GM15510 (cell line): ENCODE measurements around the gene GPHN.

Experiments used
- POLR2A ChIP-seq: IDR thresholded peaks from 3 replicates; pipeline ENCODE4 v1.6.1; 2011; ENCODE audit warnings: borderline replicate concordance; ENCODE audit not compliant: insufficient read length; ENCODE audit errors: extremely low read depth

Gene GPHN

GRCh38 chr14:67050896-67051295 is 542.9 kb downstream of the GPHN start:
- TF ChIP-seq POLR2A = no peak

- TF ChIP-seq POLR2A = no peak
Observed at GRCh38 chr14:67056684-67057083, 548.7 kb downstream of the GPHN start.

DNA sequence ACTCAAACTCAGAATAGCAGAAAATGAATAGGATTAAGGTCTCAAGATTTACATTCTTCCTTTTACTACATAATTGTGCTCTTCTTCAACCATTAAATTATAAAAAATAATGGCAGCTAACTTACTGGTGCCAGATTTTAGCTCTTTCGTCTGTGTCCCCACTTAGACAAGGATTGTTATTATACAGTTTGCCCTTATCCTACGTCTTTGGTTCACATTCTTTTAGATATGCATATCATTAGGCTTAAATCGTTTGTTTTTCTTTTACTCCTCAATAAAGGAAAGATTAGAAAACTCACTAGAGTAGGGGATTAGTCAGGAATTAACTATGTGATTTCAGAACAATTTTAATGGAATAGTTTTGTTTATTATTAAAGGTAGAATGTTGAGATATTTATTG is 551.6 kb downstream of the GPHN start:
- no peak for TF ChIP-seq POLR2A

DNA sequence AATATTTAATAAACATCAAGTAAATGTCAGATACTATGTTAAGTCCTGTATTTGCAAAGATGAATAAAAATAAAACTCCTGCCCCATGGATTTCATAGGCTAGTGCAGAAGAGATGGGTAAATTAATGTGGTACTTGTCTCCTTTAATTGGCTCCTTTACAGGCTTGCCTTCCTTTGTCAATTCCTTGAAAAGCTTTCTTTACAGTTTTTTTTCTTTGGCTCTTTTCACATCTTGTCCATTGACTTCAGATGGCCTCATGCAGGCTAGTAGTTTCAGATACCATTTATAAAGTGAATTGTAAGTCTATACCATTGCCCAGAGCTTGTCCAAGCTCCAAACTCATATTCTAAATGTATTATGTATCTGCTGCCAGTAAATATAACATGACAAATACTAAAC is 552.6 kb downstream of the GPHN start:
- no peak for TF ChIP-seq POLR2A

DNA sequence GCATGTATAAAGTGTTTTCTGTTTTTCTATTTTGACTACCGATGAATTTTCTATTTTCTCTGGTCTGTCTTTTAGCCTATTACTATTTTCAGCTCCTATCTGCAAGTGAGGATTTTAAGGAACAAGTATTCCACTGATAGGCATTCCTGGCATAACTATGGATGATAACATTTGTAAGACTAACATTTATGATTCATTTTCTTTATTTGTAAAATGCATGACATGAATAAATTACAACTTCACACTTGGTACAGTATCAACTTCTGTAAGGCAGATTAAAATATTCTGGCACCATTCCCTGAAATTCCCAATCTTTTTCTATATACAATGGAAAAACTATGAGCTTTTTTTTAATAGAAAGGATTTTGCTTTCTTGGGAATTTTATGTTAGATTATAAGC is 560.3 kb downstream of the GPHN start:
- TF ChIP-seq POLR2A = no peak

GRCh38 chr14:67071506-67071905 is 563.6 kb downstream of the GPHN start:
- no peak for TF ChIP-seq POLR2A

- TF ChIP-seq POLR2A = no peak
Observed at GRCh38 chr14:67077921-67078320, 570.0 kb downstream of the GPHN start.

DNA sequence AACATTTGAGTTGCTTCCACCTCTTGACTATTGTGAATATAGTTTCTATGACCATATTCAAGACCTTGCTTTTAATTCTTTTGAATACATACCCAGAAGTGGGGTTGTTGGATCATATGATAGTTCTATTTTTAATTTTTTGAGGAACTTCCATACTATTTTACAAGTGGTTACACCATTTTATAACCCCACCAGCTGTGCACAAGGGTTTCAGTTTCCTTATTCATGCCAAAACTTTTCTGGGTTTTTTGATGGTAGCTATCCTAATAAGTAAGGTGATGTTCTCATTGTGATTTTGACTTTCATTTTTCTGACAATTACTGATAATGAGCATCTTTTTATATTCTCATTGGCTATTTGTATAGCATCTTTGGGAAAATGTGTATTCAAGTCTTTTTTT is 571.9 kb downstream of the GPHN start:
- no peak for TF ChIP-seq POLR2A

GRCh38 chr14:67108230-67108629 is 600.3 kb downstream of the GPHN start:
- TF ChIP-seq POLR2A = no peak

GRCh38 chr14:67111022-67111421 is 603.1 kb downstream of the GPHN start:
- TF ChIP-seq POLR2A = no peak

DNA sequence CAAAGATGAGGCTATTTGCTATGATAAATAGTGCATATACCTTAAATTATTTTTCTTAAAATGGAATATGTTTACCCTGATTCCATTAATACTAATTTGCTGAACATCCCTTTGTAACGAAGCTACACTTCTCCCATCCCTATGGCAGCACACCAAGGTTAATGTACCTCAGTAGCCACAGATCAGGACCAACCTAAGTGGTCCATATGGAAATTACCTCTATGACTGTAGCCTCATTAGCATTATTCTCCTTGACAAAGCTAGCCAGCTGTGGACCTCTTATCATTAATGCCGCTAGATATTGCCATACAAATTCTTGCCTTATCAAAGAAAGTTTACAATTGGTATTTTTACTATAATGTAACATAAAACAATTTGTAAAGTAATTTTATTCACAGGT is 604.4 kb downstream of the GPHN start:
- TF ChIP-seq POLR2A = no peak

DNA sequence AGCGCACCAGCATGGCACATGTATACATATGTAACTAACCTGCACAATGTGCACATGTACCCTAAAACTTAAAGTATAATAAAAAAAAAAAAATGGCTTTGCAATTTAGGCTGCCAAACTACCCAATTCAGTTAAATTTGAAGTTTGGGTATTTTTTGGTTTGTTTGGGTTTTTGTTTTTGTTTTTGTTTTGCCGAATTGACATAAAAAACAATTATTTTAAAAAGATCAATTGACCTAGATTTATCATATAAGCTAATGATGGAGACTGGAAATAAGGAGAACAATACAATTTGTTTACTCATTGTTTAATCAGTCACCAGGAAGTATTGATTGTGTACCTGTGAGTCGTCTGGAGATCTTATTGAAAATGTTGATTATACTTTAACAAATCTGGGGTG is 619.2 kb downstream of the GPHN start:
- TF ChIP-seq POLR2A = no peak

- no peak for TF ChIP-seq POLR2A
Observed at GRCh38 chr14:67129768-67130167, 621.8 kb downstream of the GPHN start.

- no peak for TF ChIP-seq POLR2A
Observed at GRCh38 chr14:67131691-67132090, 623.7 kb downstream of the GPHN start.

DNA sequence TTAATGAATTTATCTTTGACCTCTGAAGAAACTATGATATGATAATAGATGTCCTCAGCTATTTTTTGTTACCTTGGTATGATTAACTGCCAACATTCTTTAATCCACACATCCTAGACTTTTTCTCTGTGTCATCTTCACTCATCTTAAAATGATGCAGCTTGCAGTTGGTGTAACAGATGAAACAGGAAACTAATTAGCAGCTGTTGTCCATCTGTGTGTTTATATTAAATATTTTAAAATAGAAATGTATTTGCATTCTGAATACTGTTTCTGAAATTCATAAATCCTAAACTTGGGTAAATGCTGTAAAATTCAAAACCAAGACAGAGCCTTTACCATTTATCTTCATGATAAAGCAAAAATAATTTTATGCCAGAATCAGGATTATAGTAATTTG is 625.2 kb downstream of the GPHN start:
- TF ChIP-seq POLR2A = no peak

DNA sequence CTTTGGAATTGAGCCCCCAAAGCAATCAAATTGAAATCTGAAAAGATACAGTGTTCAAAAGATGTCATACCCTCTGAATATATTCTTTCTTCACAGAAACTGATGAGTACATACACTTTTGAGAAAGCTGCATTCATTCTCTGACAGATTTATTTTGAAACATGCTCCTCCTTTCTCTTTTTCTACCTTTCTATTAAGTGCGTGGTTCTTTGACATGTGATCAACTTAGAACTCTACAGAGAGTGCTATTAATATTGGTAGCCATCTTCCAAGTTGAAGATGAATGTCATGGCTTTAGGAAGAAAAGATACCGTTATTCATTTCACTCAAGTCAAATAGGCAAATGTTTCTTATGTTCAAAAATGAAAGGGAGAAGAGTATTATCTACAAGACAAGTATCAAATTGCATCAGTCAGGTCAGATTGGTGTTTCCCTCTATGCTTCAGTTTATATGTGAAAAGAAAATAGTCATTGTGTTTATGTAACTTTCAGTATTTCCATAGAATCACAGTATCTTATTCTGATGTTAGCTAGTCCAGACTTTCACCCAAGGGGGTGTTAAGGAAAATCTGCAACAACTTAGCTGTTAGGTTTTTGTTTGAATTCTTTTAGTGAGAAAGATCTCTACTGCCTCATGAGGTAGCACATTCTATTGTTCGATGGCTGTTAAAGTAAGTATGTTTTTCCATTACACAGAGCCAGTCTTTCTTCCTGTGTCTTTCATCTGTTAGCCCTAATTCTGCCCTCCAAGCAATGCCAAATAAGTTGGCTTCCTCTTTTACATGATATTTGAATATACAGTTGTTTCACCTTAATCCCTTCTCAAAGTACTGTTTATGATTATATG is 625.9 kb downstream of the GPHN start:
- TF ChIP-seq POLR2A = no peak
